Spleen (tissue), 11 donors: ENCODE results near the gene CADPS2. TPM values are rescaled to one million over a fixed set of nuclear protein-coding genes. Genes with fewer than 3 reads are reported as not detected.
"Not testable (repeated sequence)": the region's sequence is repeated elsewhere in the genome, so short reads cannot be mapped to it uniquely, and the experiment has no call there.

Source experiments
- DNase-seq: peaks from one replicate; pipeline ENCODE4 v3.0.0-alpha.2; 2020
- H3K27ac ChIP-seq, 8 donors: fragments of 200-600 bp; sonication (generic) in 7 of 8; 1 replicate in 4 of 8; 2 replicates in 4 of 8; pipeline versions ENCODE4 v1.5.0 to v1.8.0; 2016 to 2021; ENCODE audit warnings: inconsistent platforms in 4 of 8, mild to moderate bottlenecking in 4 of 8, moderate library complexity in 1 of 8
- H3K27me3 ChIP-seq, 7 donors: fragments of 200-600 bp; sonication (generic) in 6 of 7; replicated peaks in 1 of 7; 1 replicate in 4 of 7; 2 replicates in 3 of 7; pipeline versions ENCODE4 v1.5.0 to v1.8.0; 2016 to 2021; ENCODE audit warnings: inconsistent platforms in 3 of 7, mild to moderate bottlenecking in 1 of 7
- H3K36me3 ChIP-seq, 6 donors: fragments of 200-600 bp; sonication (generic) in 5 of 6; 1 replicate in 4 of 6; 2 replicates in 2 of 6; pipeline versions ENCODE4 v1.5.0 to v1.8.0; 2016 to 2021; ENCODE audit warnings: inconsistent platforms in 2 of 6
- H3K4me1 ChIP-seq, 6 donors: fragments of 200-600 bp; sonication (generic) in 5 of 6; 1 replicate in 3 of 6; 2 replicates in 3 of 6; pipeline versions ENCODE4 v1.5.0 to v1.8.0; 2016 to 2021; ENCODE audit warnings: inconsistent platforms in 3 of 6
- H3K4me3 ChIP-seq, 8 donors: fragments of 200-600 bp; sonication (generic) in 7 of 8; 1 replicate in 4 of 8; 2 replicates in 4 of 8; pipeline versions ENCODE4 v1.5.0 to v1.8.0; 2016 to 2021; ENCODE audit warnings: inconsistent platforms in 4 of 8, mild to moderate bottlenecking in 4 of 8, moderate library complexity in 2 of 8
- H3K9me3 ChIP-seq, 8 donors: fragments of 200-600 bp; sonication (generic) in 7 of 8; 1 replicate in 4 of 8; 2 replicates in 4 of 8; pipeline versions ENCODE4 v1.5.0 to v1.8.0; 2016 to 2021; ENCODE audit warnings: inconsistent platforms in 4 of 8
- POLR2A ChIP-seq, 3 donors: fragments of 450-650 bp; IDR thresholded peaks; one replicate each; pipeline ENCODE4 v1.5.1; 2017; ENCODE audit warnings: antibody characterized with exemption in 3 of 3, mild to moderate bottlenecking in 1 of 3
- POLR2AphosphoS5 ChIP-seq, 3 donors: sonication (generic); formaldehyde crosslinking; IDR thresholded peaks; one replicate each; pipeline ENCODE4 v1.5.1; 2017; ENCODE audit warnings: antibody characterized with exemption in 3 of 3
- WGBS, 5 donors: extraction: QIAGEN DNeasy Blood & Tissue Kit in 3 of 5; methylation state at CpG; one replicate each; pipeline versions ENCODE4 v1.1.5 to v1.1.7; 2013 to 2018; 5-methylcytosine and 5-hydroxymethylcytosine counted together
- intact Hi-C: fragments of 100-400 bp; cut with DNase I; formaldehyde crosslinking; loops from one replicate; pipeline ENCODE4 v1.15.0; 2023; ENCODE audit warnings: low total_unique reads
- polyA plus RNA-seq, 3 donors: library from polyadenylated mRNA; stranded (reverse); fragments of 200-250 nt; gene quantifications; one replicate each; pipeline ENCODE4 v1.2.1, GENCODE V29; 2013
- total RNA-seq, 7 donors: library from RNA; depleted of rRNA in 3 of 7; stranded (reverse); fragments of >200 nt in 3 of 7; fragmentation: NEBNext Ultra II Directional in 4 of 7; extraction: Animal tissue kit (Norgen Biotek cat#: 25700) in 4 of 7; gene quantifications; one replicate each; pipeline versions ENCODE4 v1.1.0 to v1.2.1, GENCODE V29; 2016 to 2021
- TF ChIP-seq, protein P1 (sequence below), 11 experiments: fragments of 200-600 bp in 7 of 11; fragments of 450-650 bp in 4 of 11; sonication (generic) in 4 of 11; IDR thresholded peaks in 8 of 11; conservative IDR thresholded peaks in 3 of 11; 1 replicate in 7 of 11; 2 replicates in 4 of 11; pipeline versions ENCODE4 v1.4.0 to v1.8.0; 2016 to 2021; ENCODE audit warnings: antibody characterized with exemption in 11 of 11, inconsistent platforms in 4 of 11, mild to moderate bottlenecking in 1 of 11
- donor health status: healthy with polysubstance abuse.
- donor health status: DM: no; HTN: no; CAD: no; lungs with moderate emphysema.
- donor health status: DM: no; HTN: no; CAD: no.
- donor health status: Bipolar disorder and iron deficiency.
- donor health status: healthy.
- donor health status: DM: no; HTN: no; CAD: no.
- donor health status: DM: yes; HTN: yes; CAD: no.

Gene CADPS2
- total and polyA plus RNA-seq, 10 donors: 2.4 to 19.3 (median 11.7) TPM

DNA sequence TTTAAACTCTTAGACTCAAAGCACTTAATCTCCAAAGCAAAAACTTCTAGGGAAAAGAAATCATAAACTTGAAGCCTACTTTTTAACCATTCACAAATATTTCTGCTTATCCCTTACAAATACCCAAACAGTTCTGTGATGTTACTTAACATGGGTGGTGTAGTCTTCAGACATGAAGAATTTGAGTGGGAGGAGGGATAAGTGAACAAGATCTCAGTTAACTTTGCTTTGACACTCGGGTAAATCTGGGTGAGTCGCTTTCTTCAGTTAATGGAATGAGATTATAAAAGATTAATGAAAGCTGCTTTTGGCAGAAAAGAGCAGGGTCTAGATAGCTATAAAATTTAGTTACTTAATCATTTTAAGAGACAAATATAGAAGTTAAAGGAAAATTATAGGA lies 234.8 kb downstream of the CADPS2 start:
- DNase-seq: no peak
- H3K27me3 ChIP-seq: no peaks in the 10 kb centered on the region
- no peaks in the 10 kb centered on the region for H3K4me1 ChIP-seq
- intact Hi-C loops: no loop called here
- no peak overlapping the region for H3K4me3 ChIP-seq
- TF ChIP-seq, protein P1, sequence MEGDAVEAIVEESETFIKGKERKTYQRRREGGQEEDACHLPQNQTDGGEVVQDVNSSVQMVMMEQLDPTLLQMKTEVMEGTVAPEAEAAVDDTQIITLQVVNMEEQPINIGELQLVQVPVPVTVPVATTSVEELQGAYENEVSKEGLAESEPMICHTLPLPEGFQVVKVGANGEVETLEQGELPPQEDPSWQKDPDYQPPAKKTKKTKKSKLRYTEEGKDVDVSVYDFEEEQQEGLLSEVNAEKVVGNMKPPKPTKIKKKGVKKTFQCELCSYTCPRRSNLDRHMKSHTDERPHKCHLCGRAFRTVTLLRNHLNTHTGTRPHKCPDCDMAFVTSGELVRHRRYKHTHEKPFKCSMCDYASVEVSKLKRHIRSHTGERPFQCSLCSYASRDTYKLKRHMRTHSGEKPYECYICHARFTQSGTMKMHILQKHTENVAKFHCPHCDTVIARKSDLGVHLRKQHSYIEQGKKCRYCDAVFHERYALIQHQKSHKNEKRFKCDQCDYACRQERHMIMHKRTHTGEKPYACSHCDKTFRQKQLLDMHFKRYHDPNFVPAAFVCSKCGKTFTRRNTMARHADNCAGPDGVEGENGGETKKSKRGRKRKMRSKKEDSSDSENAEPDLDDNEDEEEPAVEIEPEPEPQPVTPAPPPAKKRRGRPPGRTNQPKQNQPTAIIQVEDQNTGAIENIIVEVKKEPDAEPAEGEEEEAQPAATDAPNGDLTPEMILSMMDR (IDR thresholded peaks at IDR 0.05 in 8 of 11, conservative IDR thresholded peaks at IDR 0.05 in 3 of 11): no peak
- TF ChIP-seq POLR2A (IDR thresholded peaks at IDR 0.05) (no peak), POLR2AphosphoS5 (IDR thresholded peaks at IDR 0.05) (no peak)
- H3K9me3 ChIP-seq: peaks cover 0 to 2% (median 0%) of the 10 kb centered on the region in 8 donors
- H3K36me3 ChIP-seq: no peaks in the 10 kb centered on the region
- H3K27ac ChIP-seq: no peak overlapping the region
- 65 to 82% (median 80%) methylated on average over 2 of the region's 2 CpGs for WGBS, 5 donors

DNA sequence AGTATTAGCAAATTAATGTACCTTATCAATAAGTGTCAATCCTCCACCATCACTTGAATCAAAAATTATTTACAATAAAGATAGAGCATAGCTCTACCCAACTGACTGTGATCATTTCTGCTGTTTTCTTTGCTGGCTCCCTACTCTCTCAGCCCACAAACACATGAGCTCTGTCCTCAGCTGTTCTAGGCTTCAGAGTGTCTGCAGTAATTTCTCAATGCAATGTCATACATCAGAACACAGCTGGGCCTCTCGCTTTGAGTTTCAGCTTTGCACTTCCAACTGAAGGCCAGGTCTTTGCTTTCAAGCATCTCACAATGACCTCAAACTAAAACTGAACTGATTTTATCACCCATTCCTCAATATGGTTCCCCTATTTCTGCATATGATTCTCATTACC lies 243.0 kb downstream of the CADPS2 start:
- H3K4me1 ChIP-seq: no peaks in the 10 kb centered on the region
- no peaks in the 10 kb centered on the region for H3K27me3 ChIP-seq
- no peaks in the 10 kb centered on the region for H3K36me3 ChIP-seq
- TF ChIP-seq, protein P1 (IDR thresholded peaks at IDR 0.05 in 8 of 11, conservative IDR thresholded peaks at IDR 0.05 in 3 of 11): no peak
- TF ChIP-seq POLR2A (IDR thresholded peaks at IDR 0.05) (no peak), POLR2AphosphoS5 (IDR thresholded peaks at IDR 0.05) (no peak)
- intact Hi-C loops: no loop called here
- H3K27ac ChIP-seq: no peak overlapping the region
- WGBS, 5 donors: 78 to 95% (median 87%) methylated on average over 1 of the region's 1 CpG
- DNase-seq: no peak
- peaks cover 0 to 5% (median 0%) of the 10 kb centered on the region in 8 donors for H3K9me3 ChIP-seq
- no peak overlapping the region for H3K4me3 ChIP-seq

DNA sequence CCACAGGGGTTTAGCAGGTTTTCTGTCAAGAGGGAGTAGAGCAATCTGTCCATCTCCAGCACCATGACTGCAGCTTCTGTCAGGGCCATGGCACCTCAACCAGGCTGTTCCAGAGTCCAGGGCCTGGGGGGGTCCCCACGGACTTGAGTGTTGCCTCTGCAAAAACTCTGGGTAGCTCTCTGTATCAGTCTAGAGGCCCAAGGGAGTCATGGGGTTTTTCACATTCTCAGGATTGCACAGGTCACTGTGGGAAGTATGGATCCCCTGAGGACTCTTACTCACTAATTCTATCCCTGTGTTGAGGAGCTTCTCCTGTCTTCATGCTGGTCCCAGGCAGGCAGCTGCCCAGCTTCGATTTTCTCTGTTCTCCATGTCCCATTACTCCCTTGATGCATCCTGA lies 247.8 kb downstream of the CADPS2 start:
- no peaks in the 10 kb centered on the region for H3K27me3 ChIP-seq
- H3K9me3 ChIP-seq: peaks cover 0 to 15% (median 0%) of the 10 kb centered on the region in 8 donors
- 65 to 87% (median 73%) methylated on average over 1 to 2 of the region's 2 CpGs for WGBS, 5 donors
- TF ChIP-seq, protein P1 (IDR thresholded peaks at IDR 0.05 in 8 of 11, conservative IDR thresholded peaks at IDR 0.05 in 3 of 11): no peak
- no peak for TF ChIP-seq POLR2A (IDR thresholded peaks at IDR 0.05)
- TF ChIP-seq POLR2AphosphoS5 (IDR thresholded peaks at IDR 0.05): no peak
- H3K36me3 ChIP-seq: no peaks in the 10 kb centered on the region
- no peak for DNase-seq
- no peaks in the 10 kb centered on the region for H3K4me1 ChIP-seq
- H3K27ac ChIP-seq: no peak overlapping the region
- intact Hi-C loops: no loop called here
- no peak overlapping the region for H3K4me3 ChIP-seq

DNA sequence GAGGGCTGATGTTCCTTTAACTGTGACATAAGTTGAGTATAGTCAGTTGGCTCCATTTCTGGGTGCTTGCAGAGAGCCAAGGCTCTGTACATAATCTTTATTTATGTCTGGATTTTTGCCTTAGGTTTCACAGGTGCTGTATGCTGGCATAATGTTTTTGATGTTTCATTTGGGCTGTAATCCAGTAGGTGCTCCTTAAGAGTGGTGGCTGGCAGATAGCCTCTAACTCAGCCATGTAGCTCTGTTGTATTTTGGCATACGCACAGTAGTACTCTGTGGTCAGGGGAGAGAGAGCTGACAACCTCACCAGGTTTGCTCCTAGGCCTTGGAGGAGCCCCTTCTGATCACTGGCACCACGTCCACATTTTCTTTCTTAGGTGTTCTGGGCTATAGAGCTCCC lies 248.5 kb downstream of the CADPS2 start:
- intact Hi-C loops: no loop called here
- H3K27me3 ChIP-seq: no peaks in the 10 kb centered on the region
- no peaks in the 10 kb centered on the region for H3K36me3 ChIP-seq
- H3K9me3 ChIP-seq: peaks cover 0 to 15% (median 0%) of the 10 kb centered on the region in 8 donors
- 72 to 85% (median 81%) methylated on average over 2 of the region's 2 CpGs for WGBS, 5 donors
- no peaks in the 10 kb centered on the region for H3K4me1 ChIP-seq
- TF ChIP-seq POLR2A (IDR thresholded peaks at IDR 0.05): no peak
- TF ChIP-seq, protein P1 (IDR thresholded peaks at IDR 0.05 in 8 of 11, conservative IDR thresholded peaks at IDR 0.05 in 3 of 11): no peak
- TF ChIP-seq POLR2AphosphoS5 (IDR thresholded peaks at IDR 0.05): no peak
- H3K4me3 ChIP-seq: no peak overlapping the region
- no peak for DNase-seq
- no peak overlapping the region for H3K27ac ChIP-seq

DNA sequence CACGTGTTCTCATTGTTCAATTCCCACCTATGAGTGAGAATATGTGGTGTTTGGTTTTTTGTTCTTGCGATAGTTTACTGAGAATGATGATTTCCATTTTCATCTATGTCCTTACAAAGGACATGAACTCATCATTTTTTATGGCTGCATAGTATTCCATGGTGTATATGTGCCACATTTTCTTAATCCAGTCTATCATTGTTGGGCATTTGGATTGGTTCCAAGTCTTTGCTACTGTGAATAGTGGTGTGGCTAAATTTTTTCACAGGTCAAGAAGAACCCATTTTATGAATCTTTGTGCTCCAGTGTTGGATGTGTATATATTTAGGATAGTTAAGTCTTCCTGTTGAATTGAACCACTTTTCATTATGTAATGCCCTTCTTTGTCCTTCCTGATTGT lies 250.8 kb downstream of the CADPS2 start:
- H3K36me3 ChIP-seq, H3K27me3 ChIP-seq, H3K4me3 ChIP-seq, intact Hi-C loops, H3K27ac ChIP-seq, H3K4me1 ChIP-seq, DNase-seq: not testable (repeated sequence)
- 84 to 100% (median 93%) methylated on average over 2 of the region's 2 CpGs for WGBS, 5 donors
- H3K9me3 ChIP-seq: peaks cover 0 to 15% (median 0%) of the 10 kb centered on the region in 8 donors
